ENCODE results near the gene ZDHHC11. TPM values are rescaled to one million over a fixed set of nuclear protein-coding genes. Genes with fewer than 3 reads are reported as not detected.

The ZDHHC11 gene
- total RNA-seq, 2 experiments from 2014 or later: 10.7 to 32.0 TPM

DNA sequence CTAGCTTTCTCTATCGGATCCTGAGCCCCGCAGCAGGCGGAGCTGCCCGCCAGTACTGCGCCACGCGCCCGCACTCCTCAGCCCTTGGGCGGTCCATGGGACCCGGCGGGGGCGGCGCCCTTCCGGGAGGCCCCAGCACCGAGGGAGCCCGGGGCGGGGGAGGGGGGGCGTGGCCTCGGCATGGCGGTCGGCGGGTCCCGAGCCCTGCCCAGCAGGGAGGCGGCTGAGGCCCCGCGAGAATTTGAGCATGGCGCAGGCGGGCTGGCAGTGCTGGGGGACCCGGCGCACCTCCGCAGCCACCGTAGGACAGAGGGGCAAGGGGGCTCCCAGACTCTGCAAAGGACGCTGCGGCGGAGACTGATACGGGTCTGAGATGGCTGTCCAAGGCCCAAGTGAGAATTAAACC lies 73.0 kb downstream of the ZDHHC11 start:
- intact Hi-C loops (cut with micrococcal nuclease; ENCODE audit: unreplicated experiment): no loop called here
- CTCF ChIA-PET (ENCODE audit: unreplicated experiment): no interaction called here

GRCh38 chr5:776862-777711 lies 73.7 kb downstream of the ZDHHC11 start:
- intact Hi-C loops (cut with micrococcal nuclease; ENCODE audit: unreplicated experiment): no loop called here
- no peaks in the 10 kb centered on the region for H4K20me1 ChIP-seq (ENCODE audit: insufficient read depth, low read length)
- H3K4me3 ChIP-seq (ENCODE audit: low read depth, low read length, poor library complexity, severe bottlenecking): no peak overlapping the region
- no peak overlapping the region for H3K4me2 ChIP-seq (ENCODE audit: low read length)
- H3K79me2 ChIP-seq (ENCODE audit: insufficient read depth, low read depth, low read length): no peaks in the 10 kb centered on the region
- H3K27ac ChIP-seq (ENCODE audit: low read depth, low read length, poor library complexity, severe bottlenecking): no peak overlapping the region
- DNase-seq (ENCODE audit: low spot score): no peak
- no peak for TF ChIP-seq CTCF (conservative IDR thresholded peaks at IDR 0.05; ENCODE audit: low read length)
- TF ChIP-seq EZH2phosphoT487 (IDR thresholded peaks at IDR 0.05; ENCODE audit: borderline replicate concordance, low read depth, low read length): no peak
- H2AFZ ChIP-seq (ENCODE audit: low read length): no peak overlapping the region
- no peaks in the 10 kb centered on the region for H3K4me1 ChIP-seq (ENCODE audit: insufficient read depth, low read length, poor library complexity, severe bottlenecking)
- BruUV-seq (replicated peaks): no TSS peak
- H3K9me2 ChIP-seq (ENCODE audit: insufficient read depth, low read length): no peaks in the 10 kb centered on the region
- H3K36me3 ChIP-seq (ENCODE audit: insufficient read depth, low read length): no peaks in the 10 kb centered on the region
- POLR2A ChIA-PET: interaction anchor here (0.6 kb wide), 1 partner anchor 26 kb away, joined by 3 read pairs; no protein-coding TSS in a partner anchor
- H3K9me3 ChIP-seq (ENCODE audit: low read length): no peaks in the 10 kb centered on the region
- CTCF ChIA-PET (ENCODE audit: unreplicated experiment): no interaction called here

More for the DNA sequence above, 73.0 kb downstream of the ZDHHC11 start:
- DNase-seq (ENCODE audit: low spot score): no peak
- Histone ChIP-seq H2AFZ (ENCODE audit: low read length) (no peak overlapping the region), H3K79me2 (ENCODE audit: insufficient read depth, low read depth, low read length) (no peaks in the 10 kb centered on the region), H3K9me3 (ENCODE audit: low read length) (no peaks in the 10 kb centered on the region), H3K4me1 (ENCODE audit: insufficient read depth, low read length, poor library complexity, severe bottlenecking) (no peaks in the 10 kb centered on the region), H3K9me2 (ENCODE audit: insufficient read depth, low read length) (no peaks in the 10 kb centered on the region), H3K27ac (ENCODE audit: low read depth, low read length, poor library complexity, severe bottlenecking) (no peak overlapping the region), H3K4me2 (ENCODE audit: low read length) (no peak overlapping the region), H3K4me3 (ENCODE audit: low read depth, low read length, poor library complexity, severe bottlenecking) (no peak overlapping the region), H3K36me3 (ENCODE audit: insufficient read depth, low read length) (no peaks in the 10 kb centered on the region), H4K20me1 (ENCODE audit: insufficient read depth, low read length) (no peaks in the 10 kb centered on the region)
- no TSS peak for BruUV-seq (replicated peaks)
- TF ChIP-seq CTCF (conservative IDR thresholded peaks at IDR 0.05; ENCODE audit: low read length): no peak
- no peak for TF ChIP-seq EZH2phosphoT487 (IDR thresholded peaks at IDR 0.05; ENCODE audit: borderline replicate concordance, low read depth, low read length)
- POLR2A ChIA-PET: interaction anchor here (0.6 kb wide), 1 partner anchor 25 kb away, joined by 3 read pairs; no protein-coding TSS in a partner anchor
